Measurements from ENCODE around the gene XKRX.

GRCh38 chrX:100924375-100924774, 4.3 kb downstream of the XKRX start:
- TF ChIP-seq POLR2A (IDR thresholded peaks at IDR 0.05; ENCODE audit: low read depth, low read length) (no peak), TAF1 (IDR thresholded peaks at IDR 0.05; ENCODE audit: borderline replicate concordance, low read depth, low read length) (no peak), POLR2AphosphoS5 (IDR thresholded peaks at IDR 0.05; ENCODE audit: low read depth, low read length) (no peak)

All from GM12892 (cell line).